Colonic mucosa (tissue), 4 donors: ENCODE measurements around the gene IRF9. TPM values are rescaled to one million over a fixed set of nuclear protein-coding genes. Genes with fewer than 3 reads are reported as not detected.
A peak's percentile ranks its signal among the peaks of the same experiment; 100 is the strongest.

ENCODE experiments used
- DNase-seq: peaks from one replicate; pipeline ENCODE4 v3.0.0-alpha.2; 2020
- H3K27ac ChIP-seq: fragments of 200-600 bp; one replicate; pipeline ENCODE4 v1.8.0; 2021
- H3K27me3 ChIP-seq: fragments of 200-600 bp; one replicate; pipeline ENCODE4 v1.8.0; 2021
- H3K36me3 ChIP-seq: fragments of 200-600 bp; one replicate; pipeline ENCODE4 v1.8.0; 2021
- H3K4me1 ChIP-seq: fragments of 200-600 bp; one replicate; pipeline ENCODE4 v1.8.0; 2021; ENCODE audit warnings: mild to moderate bottlenecking
- H3K4me3 ChIP-seq: fragments of 200-600 bp; one replicate; pipeline ENCODE4 v1.8.0; 2021
- H3K9ac ChIP-seq, 2 donors: one replicate each; pipeline ENCODE4 v1.7.0; 2013; ENCODE audit warnings: control low read depth in 2 of 2, low read depth in 2 of 2, low read length in 2 of 2
- H3K9me3 ChIP-seq: fragments of 200-600 bp; one replicate; pipeline ENCODE4 v1.8.0; 2021
- CTCF ChIP-seq: fragments of 200-600 bp; IDR thresholded peaks from one replicate; pipeline ENCODE4 v1.8.0; 2022; ENCODE audit warnings: antibody characterized with exemption, mild to moderate bottlenecking
- intact Hi-C: fragments of 100-400 bp; cut with DNase I; formaldehyde crosslinking; loops from one replicate; pipeline ENCODE4 v1.14.1; 2022
- total RNA-seq, 2 donors: library from RNA; stranded (reverse); fragmentation: NEBNext Ultra II Directional in 1 of 2; extraction: Animal tissue kit (Norgen Biotek cat#: 25700) in 1 of 2; gene quantifications; one replicate each; pipeline ENCODE4 v1.2.1, GENCODE V29; 2021
- donor health status: healthy.
- donor health status: DM: no; HTN: no; CAD: no.
- donor health status: DM: no; HTN: no; CAD: no.

The IRF9 gene
- total RNA-seq, 2 donors from 2014 or later = 54.4 to 57.5 TPM

- H3K36me3 ChIP-seq = no peaks in the 10 kb centered on the region
Observed at GRCh38 chr14:24185741-24186140, 24.7 kb downstream of the IRF9 start.

DNA sequence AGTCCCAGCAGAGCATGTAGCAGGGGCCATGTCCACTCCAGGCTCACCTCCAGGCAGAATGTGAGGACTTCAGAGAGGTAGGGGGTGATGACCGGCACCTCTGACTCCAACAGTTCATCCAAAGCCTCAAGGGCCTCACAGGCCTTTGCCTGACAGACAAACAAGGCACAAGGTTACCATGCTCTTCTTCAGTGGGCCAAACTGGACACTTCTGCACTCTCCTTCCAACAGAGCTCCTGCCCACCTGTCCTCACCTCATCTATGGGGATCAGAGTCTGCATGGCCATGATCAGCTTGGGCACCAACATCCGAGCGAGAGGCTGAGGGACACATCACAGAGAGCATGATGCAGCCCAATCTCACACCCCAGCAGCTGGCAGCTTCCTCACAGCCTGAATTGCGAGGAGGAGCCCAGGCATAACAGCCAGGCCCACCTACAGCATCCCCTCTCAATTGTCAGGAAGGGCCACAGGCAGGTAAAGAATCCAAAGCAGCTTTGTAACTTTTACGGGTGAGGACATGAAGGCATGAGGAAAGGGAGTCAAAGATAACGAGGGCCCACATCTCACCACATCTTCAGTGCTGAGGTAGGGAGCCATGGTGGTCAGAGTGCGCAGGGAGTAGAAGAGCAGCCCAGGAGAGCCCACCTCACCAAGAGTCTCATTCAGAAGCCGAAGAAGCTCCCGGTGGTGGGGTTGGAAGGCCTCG is 25.9 kb downstream of the IRF9 start:
- Histone ChIP-seq H3K27ac (no peak overlapping the region), H3K9me3 (no peaks in the 10 kb centered on the region), H3K36me3 (no peaks in the 10 kb centered on the region), H3K4me1 (no peaks in the 10 kb centered on the region), H3K27me3 (no peaks in the 10 kb centered on the region), H3K9ac (peak overlapping the region; percentile 33 to 79), H3K4me3 (no peak overlapping the region)
- TF ChIP-seq CTCF = no peak
- intact Hi-C loops = no loop called here
- no peak for DNase-seq

More at GRCh38 chr14:24185741-24186140, 24.7 kb downstream of the IRF9 start:
- intact Hi-C loops = no loop called here
- Histone ChIP-seq H3K4me3 (no peak overlapping the region), H3K9me3 (no peaks in the 10 kb centered on the region), H3K9ac (no peak overlapping the region), H3K4me1 (no peaks in the 10 kb centered on the region), H3K27ac (no peak overlapping the region), H3K27me3 (no peaks in the 10 kb centered on the region)
- no peak for DNase-seq
- TF ChIP-seq CTCF = no peak

- Histone ChIP-seq H3K9me3 (no peaks in the 10 kb centered on the region), H3K27ac (no peak overlapping the region), H3K4me1 (no peaks in the 10 kb centered on the region), H3K36me3 (no peaks in the 10 kb centered on the region), H3K27me3 (no peaks in the 10 kb centered on the region), H3K9ac (peak overlapping the region; percentile 52 to 79), H3K4me3 (peak overlapping the region; percentile 54)
- no peak for TF ChIP-seq CTCF
- DNase-seq = no peak
- intact Hi-C loops = no loop called here
Observed at GRCh38 chr14:24187539-24187915, 26.5 kb downstream of the IRF9 start.

GRCh38 chr14:24188251-24189058 is 27.4 kb downstream of the IRF9 start, which contains the start of gene IPO4:
IPO4 (minus strand) TSS chr14:24188816; CDS start chr14:24188787, 29 bp downstream.
- Histone ChIP-seq H3K4me1 (no peaks in the 10 kb centered on the region), H3K9ac (peak within 1 kb of the TSS; percentile 52 to 79), H3K36me3 (no peaks in the 10 kb centered on the region), H3K4me3 (peak within 1 kb of the TSS; percentile 54), H3K27ac (peak within 1 kb of the TSS; percentile 38), H3K27me3 (no peaks in the 10 kb centered on the region), H3K9me3 (no peaks in the 10 kb centered on the region)
- no peak for TF ChIP-seq CTCF
- DNase-seq = peak; percentile 95
- intact Hi-C loops = no loop called here

- no peaks in the 10 kb centered on the region for H3K36me3 ChIP-seq
Observed at GRCh38 chr14:24189059-24189375, 28.0 kb downstream of the IRF9 start.

More at GRCh38 chr14:24189059-24189375, 28.0 kb downstream of the IRF9 start:
- intact Hi-C loops = no loop called here
- Histone ChIP-seq H3K9me3 (no peaks in the 10 kb centered on the region), H3K4me1 (no peaks in the 10 kb centered on the region), H3K27ac (no peak overlapping the region), H3K27me3 (no peaks in the 10 kb centered on the region), H3K4me3 (peak overlapping the region; percentile 54), H3K9ac (no peak overlapping the region)
- TF ChIP-seq CTCF = no peak
- no peak for DNase-seq
